Hepatocyte (in vitro differentiated cells): ENCODE measurements around the gene MRGPRE. TPM values are rescaled to one million over a fixed set of nuclear protein-coding genes. Genes with fewer than 3 reads are reported as not detected.

Experiments
- DNase-seq: peaks from one replicate; pipeline ENCODE4 v3.0.0-alpha.2; 2016; ENCODE audit warnings: low spot score
- H2AFZ ChIP-seq: fragments of 200-600 bp; sonication (generic); 2 replicates; pipeline ENCODE4 v1.6.0; 2016; ENCODE audit warnings: antibody characterized with exemption, mild to moderate bottlenecking
- H3K27ac ChIP-seq: fragments of 200-600 bp; sonication (generic); 2 replicates; pipeline ENCODE4 v1.5.1; 2016; ENCODE audit warnings: mild to moderate bottlenecking
- H3K27me3 ChIP-seq: fragments of 200-600 bp; sonication (generic); 2 replicates; pipeline ENCODE4 v1.6.1; 2016
- H3K36me3 ChIP-seq: fragments of 200-600 bp; sonication (generic); replicated peaks from 2 replicates; pipeline ENCODE4 v1.5.1; 2016; ENCODE audit warnings: low read depth; ENCODE audit not compliant: insufficient read depth
- H3K4me1 ChIP-seq: fragments of 200-600 bp; sonication (generic); 2 replicates; pipeline ENCODE4 v1.5.1; 2016; ENCODE audit warnings: mild to moderate bottlenecking, moderate library complexity; ENCODE audit not compliant: insufficient read depth
- H3K4me2 ChIP-seq: fragments of 200-600 bp; sonication (generic); 2 replicates; pipeline ENCODE4 v1.6.0; 2016
- H3K4me3 ChIP-seq: fragments of 200-600 bp; sonication (generic); 2 replicates; pipeline ENCODE4 v1.5.1; 2016; ENCODE audit warnings: mild to moderate bottlenecking
- H3K79me2 ChIP-seq: fragments of 200-600 bp; sonication (generic); 2 replicates; pipeline ENCODE4 v1.6.0; 2017; ENCODE audit warnings: mild to moderate bottlenecking
- H3K9me2 ChIP-seq: fragments of 200-600 bp; sonication (generic); replicated peaks from 2 replicates; pipeline ENCODE4 v1.6.0; 2017; ENCODE audit warnings: mild to moderate bottlenecking; ENCODE audit not compliant: insufficient read depth
- H3K9me3 ChIP-seq: fragments of 200-600 bp; sonication (generic); 2 replicates; pipeline ENCODE4 v1.5.1; 2016; ENCODE audit warnings: low read depth, mild to moderate bottlenecking
- H4K20me1 ChIP-seq: fragments of 200-600 bp; sonication (generic); 2 replicates; pipeline ENCODE4 v1.6.0; 2016; ENCODE audit warnings: mild to moderate bottlenecking; ENCODE audit not compliant: insufficient read depth, poor library complexity, severe bottlenecking
- CTCF ChIP-seq: fragments of 200-600 bp; sonication (generic); IDR thresholded peaks from 2 replicates; pipeline ENCODE4 v1.5.1; 2016; ENCODE audit warnings: antibody characterized with exemption, mild to moderate bottlenecking; ENCODE audit not compliant: poor library complexity
- EZH2 ChIP-seq: fragments of 200-600 bp; sonication (generic); IDR thresholded peaks from 2 replicates; pipeline ENCODE4 v1.6.1; 2016; ENCODE audit warnings: antibody characterized with exemption, mild to moderate bottlenecking, borderline replicate concordance
- EZH2phosphoT487 ChIP-seq: fragments of 200-600 bp; sonication (generic); IDR thresholded peaks from one replicate; pipeline ENCODE4 v1.6.1; 2018; ENCODE audit warnings: antibody characterized with exemption, mild to moderate bottlenecking, low read depth, moderate library complexity; ENCODE audit not compliant: unreplicated experiment, severe bottlenecking
- WGBS: methylation state at CpG from one replicate; pipeline ENCODE4 v1.1.6; 2016; ENCODE audit warnings: low lambda C conversion rate; ENCODE audit errors: missing lambda C conversion rate; 5-methylcytosine and 5-hydroxymethylcytosine counted together
- polyA plus RNA-seq: library from polyadenylated mRNA; unstranded; fragments of >200 nt; fragmentation: Nextera tagmentation; extraction: Ambion mirVana; gene quantifications from 2 replicates; pipeline ENCODE4 v1.2.1, GENCODE V29; 2016
- total RNA-seq: library from RNA; depleted of rRNA; stranded (reverse); fragments of >200 nt; gene quantifications from 2 replicates; pipeline ENCODE4 v1.2.3, GENCODE V29; 2014

Gene MRGPRE
- total and polyA plus RNA-seq, 2 experiments from 2014 or later: not detected

GRCh38 chr11:3220521-3221407 lies 11.5 kb downstream of the MRGPRE start:
- no peak overlapping the region for H3K4me3 ChIP-seq
- 78% methylated on average over 21 of the region's 21 CpGs for WGBS
- H3K9me2 ChIP-seq: no peaks in the 10 kb centered on the region
- H3K4me2 ChIP-seq: no peak overlapping the region
- no peaks in the 10 kb centered on the region for H3K36me3 ChIP-seq
- H2AFZ ChIP-seq: no peak overlapping the region
- TF ChIP-seq CTCF: no peak
- no peak for TF ChIP-seq EZH2
- no peak for TF ChIP-seq EZH2phosphoT487
- H3K9me3 ChIP-seq: no peaks in the 10 kb centered on the region
- H3K27me3 ChIP-seq: no peaks in the 10 kb centered on the region
- no peaks in the 10 kb centered on the region for H3K4me1 ChIP-seq
- H3K79me2 ChIP-seq: no peaks in the 10 kb centered on the region
- H4K20me1 ChIP-seq: no peaks in the 10 kb centered on the region
- no peak overlapping the region for H3K27ac ChIP-seq
- no peak for DNase-seq

GRCh38 chr11:3220101-3220500 lies 12.1 kb downstream of the MRGPRE start:
- Histone ChIP-seq H3K9me3 (no peaks in the 10 kb centered on the region), H3K36me3 (no peaks in the 10 kb centered on the region), H3K27me3 (no peaks in the 10 kb centered on the region), H2AFZ (no peak overlapping the region), H3K4me3 (no peak overlapping the region), H3K4me2 (no peak overlapping the region), H3K4me1 (no peaks in the 10 kb centered on the region), H3K9me2 (no peaks in the 10 kb centered on the region), H4K20me1 (no peaks in the 10 kb centered on the region), H3K79me2 (no peaks in the 10 kb centered on the region), H3K27ac (no peak overlapping the region)
- no peak for DNase-seq
- TF ChIP-seq EZH2phosphoT487: no peak
- no peak for TF ChIP-seq CTCF
- TF ChIP-seq EZH2: no peak
- 75% methylated on average over 8 of the region's 11 CpGs for WGBS

GRCh38 chr11:3219281-3219892 lies 12.8 kb downstream of the MRGPRE start:
- H3K4me3 ChIP-seq: no peak overlapping the region
- H3K79me2 ChIP-seq: no peaks in the 10 kb centered on the region
- H4K20me1 ChIP-seq: no peaks in the 10 kb centered on the region
- no peak overlapping the region for H3K4me2 ChIP-seq
- no peaks in the 10 kb centered on the region for H3K36me3 ChIP-seq
- no peak overlapping the region for H3K27ac ChIP-seq
- H2AFZ ChIP-seq: no peak overlapping the region
- no peaks in the 10 kb centered on the region for H3K9me3 ChIP-seq
- H3K9me2 ChIP-seq: no peaks in the 10 kb centered on the region
- WGBS: 82% methylated on average over 14 of the region's 14 CpGs
- H3K27me3 ChIP-seq: no peaks in the 10 kb centered on the region
- DNase-seq: no peak
- TF ChIP-seq EZH2: no peak
- no peaks in the 10 kb centered on the region for H3K4me1 ChIP-seq

GRCh38 chr11:3218483-3219280 lies 13.5 kb downstream of the MRGPRE start, which contains the start of gene MRGPRG:
MRGPRG (minus strand) TSS chr11:3218813; CDS start chr11:3218813, 0 bp downstream.
- Histone ChIP-seq H3K9me3 (no peaks in the 10 kb centered on the region), H3K4me1 (no peaks in the 10 kb centered on the region), H3K4me2 (no peak within 1 kb of the TSS), H3K9me2 (no peaks in the 10 kb centered on the region), H3K27me3 (no peaks in the 10 kb centered on the region), H2AFZ (no peak within 1 kb of the TSS), H3K36me3 (no peaks in the 10 kb centered on the region), H3K4me3 (no peak within 1 kb of the TSS), H3K79me2 (no peaks in the 10 kb centered on the region), H3K27ac (no peak within 1 kb of the TSS), H4K20me1 (no peaks in the 10 kb centered on the region)
- no peak for DNase-seq
- TF ChIP-seq EZH2phosphoT487: no peak
- no peak for TF ChIP-seq CTCF
- TF ChIP-seq EZH2: no peak
- 91% methylated on average over 33 of the region's 35 CpGs for WGBS
